Upper lobe of left lung (tissue), 4 donors: ENCODE results near the gene KLF2.

Experiments
- CTCF ChIP-seq, 6 experiments: fragments of 450-650 bp in 4 of 6; fragments of 200-600 bp in 2 of 6; sonication (generic) in 2 of 6; IDR thresholded peaks; one replicate each; pipeline ENCODE4 v1.5.1; 2016 to 2019; ENCODE audit warnings: antibody characterized with exemption in 6 of 6
- EP300 ChIP-seq, 4 donors: sonication (generic); formaldehyde crosslinking; IDR thresholded peaks; one replicate each; pipeline ENCODE4 v1.5.1; 2017; ENCODE audit warnings: antibody characterized with exemption in 4 of 4, control low read depth in 2 of 4
- POLR2A ChIP-seq, 4 donors: fragments of 450-650 bp; IDR thresholded peaks; one replicate each; pipeline ENCODE4 v1.5.1; 2016 to 2017; ENCODE audit warnings: antibody characterized with exemption in 4 of 4, mild to moderate bottlenecking in 2 of 4
- POLR2AphosphoS5 ChIP-seq, 2 donors: sonication (generic); formaldehyde crosslinking; IDR thresholded peaks; one replicate each; pipeline ENCODE4 v1.5.1; 2017; ENCODE audit warnings: antibody characterized with exemption in 2 of 2

DNA sequence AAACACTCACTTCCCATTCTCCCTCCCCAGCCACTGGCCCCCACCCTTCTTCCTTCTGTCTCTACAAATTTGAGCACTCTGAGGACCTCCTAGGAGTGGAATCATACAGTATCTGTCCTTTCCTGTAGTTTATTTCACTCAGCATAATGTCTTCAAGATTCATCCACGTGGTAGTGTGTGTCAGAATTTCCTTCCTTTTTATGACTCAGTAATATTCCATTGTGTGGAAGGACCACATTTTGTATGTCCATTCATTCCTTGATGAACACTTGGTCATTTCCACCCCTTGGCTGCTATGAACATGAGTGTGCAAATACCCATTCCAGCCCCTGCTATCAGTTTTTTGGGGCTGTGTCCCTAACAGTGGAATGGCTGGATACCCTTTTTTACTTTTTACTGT lies 9.8 kb downstream of the KLF2 start:
- TF ChIP-seq CTCF (IDR thresholded peaks at IDR 0.05) = no peak
- TF ChIP-seq POLR2AphosphoS5 (IDR thresholded peaks at IDR 0.05) = no peak
- TF ChIP-seq POLR2A (IDR thresholded peaks at IDR 0.05) = no peak
- no peak for TF ChIP-seq EP300 (IDR thresholded peaks at IDR 0.05)
